NT2/D1 (cell line): ENCODE measurements around the gene RPTOR.

Source experiments
- DNase-seq: peaks from one replicate; pipeline ENCODE4 v3.0.0-alpha.2; 2011; ENCODE audit warnings: low read depth, low spot score
- H3K27me3 ChIP-seq: 2 replicates; pipeline ENCODE4 v1.6.0; 2011; ENCODE audit warnings: mild to moderate bottlenecking; ENCODE audit not compliant: insufficient read length, insufficient read depth
- H3K36me3 ChIP-seq: 2 replicates; pipeline ENCODE4 v1.6.1; 2011; ENCODE audit warnings: mild to moderate bottlenecking, low read length, mixed read lengths; ENCODE audit not compliant: insufficient read depth, insufficient read length
- H3K4me1 ChIP-seq: 2 replicates; pipeline ENCODE4 v1.5.1; 2011; ENCODE audit not compliant: insufficient read depth, insufficient read length
- H3K4me3 ChIP-seq: 2 replicates; pipeline ENCODE4 v1.5.1; 2011; ENCODE audit warnings: low read depth; ENCODE audit not compliant: insufficient read length
- H3K9ac ChIP-seq: 2 replicates; pipeline ENCODE4 v1.6.0; 2011; ENCODE audit warnings: low read depth; ENCODE audit not compliant: insufficient read length
- H3K9me3 ChIP-seq: 2 replicates; pipeline ENCODE4 v1.5.1; 2011; ENCODE audit warnings: mild to moderate bottlenecking, low read length; ENCODE audit not compliant: insufficient read depth
- SUZ12 ChIP-seq: IDR thresholded peaks from 2 replicates; pipeline ENCODE4 v1.6.1; 2011; ENCODE audit not compliant: insufficient read length, insufficient read depth; ENCODE audit errors: extremely low read depth
- YY1 ChIP-seq: IDR thresholded peaks from 2 replicates; pipeline ENCODE4 v1.6.1; 2011; ENCODE audit not compliant: insufficient read length, insufficient read depth
- ZNF274 ChIP-seq: IDR thresholded peaks from 2 replicates; pipeline ENCODE4 v1.6.1; 2011; ENCODE audit warnings: mild to moderate bottlenecking, low read depth, low read length

The RPTOR gene

GRCh38 chr17:80747469-80747868, 202.8 kb downstream of the RPTOR start:
- no peak overlapping the region for H3K9ac ChIP-seq
- H3K4me1 ChIP-seq: peaks cover 10% of the 10 kb centered on the region
- no peak for DNase-seq
- no peak overlapping the region for H3K4me3 ChIP-seq
- no peaks in the 10 kb centered on the region for H3K36me3 ChIP-seq
- no peaks in the 10 kb centered on the region for H3K27me3 ChIP-seq
- H3K9me3 ChIP-seq: no peaks in the 10 kb centered on the region
- TF ChIP-seq YY1: no peak
- no peak for TF ChIP-seq ZNF274
- TF ChIP-seq SUZ12: no peak

- Histone ChIP-seq H3K9me3 (no peaks in the 10 kb centered on the region), H3K27me3 (no peaks in the 10 kb centered on the region), H3K9ac (no peak overlapping the region), H3K4me1 (peaks cover 10% of the 10 kb centered on the region), H3K36me3 (peaks cover 7% of the 10 kb centered on the region), H3K4me3 (no peak overlapping the region)
- TF ChIP-seq SUZ12: no peak
- TF ChIP-seq YY1: no peak
- no peak for TF ChIP-seq ZNF274
- no peak for DNase-seq
Observed at GRCh38 chr17:80749611-80750010, 205.0 kb downstream of the RPTOR start.

- Histone ChIP-seq H3K36me3 (peaks cover 11% of the 10 kb centered on the region), H3K9me3 (no peaks in the 10 kb centered on the region), H3K4me3 (no peak overlapping the region), H3K27me3 (no peaks in the 10 kb centered on the region), H3K9ac (no peak overlapping the region), H3K4me1 (peaks cover 10% of the 10 kb centered on the region)
- no peak for DNase-seq
- TF ChIP-seq SUZ12 (no peak), YY1 (no peak), ZNF274 (no peak)
Observed at GRCh38 chr17:80750263-80750662, 205.6 kb downstream of the RPTOR start.

- TF ChIP-seq YY1 (no peak), SUZ12 (no peak), ZNF274 (no peak)
- H3K9me3 ChIP-seq: no peaks in the 10 kb centered on the region
- no peak overlapping the region for H3K9ac ChIP-seq
- H3K4me3 ChIP-seq: no peak overlapping the region
- H3K27me3 ChIP-seq: no peaks in the 10 kb centered on the region
- H3K36me3 ChIP-seq: peaks cover 14% of the 10 kb centered on the region
- peaks cover 10% of the 10 kb centered on the region for H3K4me1 ChIP-seq
- no peak for DNase-seq
Observed at GRCh38 chr17:80751070-80751945, 206.7 kb downstream of the RPTOR start.

- Histone ChIP-seq H3K9ac (no peak overlapping the region), H3K4me1 (peaks cover 10% of the 10 kb centered on the region), H3K4me3 (no peak overlapping the region), H3K9me3 (no peaks in the 10 kb centered on the region), H3K27me3 (no peaks in the 10 kb centered on the region), H3K36me3 (peaks cover 18% of the 10 kb centered on the region)
- DNase-seq: peak; percentile 40
- TF ChIP-seq YY1: no peak
- no peak for TF ChIP-seq SUZ12
- no peak for TF ChIP-seq ZNF274
Observed at GRCh38 chr17:80751946-80752581, 207.4 kb downstream of the RPTOR start.

- Histone ChIP-seq H3K27me3 (no peaks in the 10 kb centered on the region), H3K9me3 (no peaks in the 10 kb centered on the region), H3K4me3 (no peak overlapping the region), H3K9ac (no peak overlapping the region), H3K4me1 (peaks cover 10% of the 10 kb centered on the region), H3K36me3 (peaks cover 28% of the 10 kb centered on the region)
- no peak for DNase-seq
- no peak for TF ChIP-seq YY1
- no peak for TF ChIP-seq SUZ12
- no peak for TF ChIP-seq ZNF274
Observed at GRCh38 chr17:80753685-80754345, 209.2 kb downstream of the RPTOR start.

GRCh38 chr17:80754846-80755245, 210.2 kb downstream of the RPTOR start:
- H3K9ac ChIP-seq: no peak overlapping the region
- TF ChIP-seq ZNF274 (no peak), YY1 (no peak), SUZ12 (no peak)
- H3K4me3 ChIP-seq: no peak overlapping the region
- DNase-seq: no peak
- H3K36me3 ChIP-seq: peaks cover 28% of the 10 kb centered on the region
- peaks cover 10% of the 10 kb centered on the region for H3K4me1 ChIP-seq
- no peaks in the 10 kb centered on the region for H3K9me3 ChIP-seq
- H3K27me3 ChIP-seq: no peaks in the 10 kb centered on the region
